Endothelial cell of umbilical vein (primary cell): Measurements from ENCODE around the gene SNAP25. TPM values are rescaled to one million over a fixed set of nuclear protein-coding genes. Genes with fewer than 3 reads are reported as not detected.

Source experiments
- BruUV-seq: library from RNA; stranded (reverse); fragments of 400-500 nt; replicated peaks from 2 replicates; lab custom pipeline; 2021; lab: Mats Ljungman, UMichigan
- CTCF ChIA-PET: fragments of 300-600, 350-600 bp; sonication (Branson Sonifier 250); formaldehyde crosslinking; loops from one replicate; lab custom pipeline; 2021; ENCODE audit warnings: antibody characterized with exemption, inconsistent platforms; lab: Charles Lee
- POLR2A ChIA-PET: fragments of 300-600, 350-600 bp; sonication (Branson Sonifier 250); formaldehyde crosslinking; loops from one replicate; lab custom pipeline; 2021; ENCODE audit warnings: antibody characterized with exemption, inconsistent platforms; lab: Charles Lee
- DNase-seq: peaks from one replicate; pipeline ENCODE4 v3.0.0-alpha.2; 2011; ENCODE audit warnings: low read depth, low spot score
- FAIRE-seq: peaks from 2 replicates; lab custom pipeline; 2011; peaks lifted over from hg19 to GRCh38; lab: Jason Lieb, UNC
- H2AFZ ChIP-seq: 2 replicates; pipeline ENCODE4 v1.6.0; 2012; ENCODE audit warnings: low read depth, low read length, control low read depth, inconsistent platforms
- H3K27ac ChIP-seq: 2 replicates; pipeline ENCODE4 v1.5.1; 2011; ENCODE audit warnings: low read depth, mild to moderate bottlenecking, control low read depth, low read length, moderate library complexity; ENCODE audit not compliant: insufficient read depth
- H3K27me3 ChIP-seq, 2 experiments: 2 replicates each; pipeline versions ENCODE4 v1.6.0 to v1.6.1; 2011; ENCODE audit warnings: low read length in 2 of 2, mixed read lengths in 1 of 2; ENCODE audit not compliant: control insufficient read depth in 2 of 2, insufficient read depth in 2 of 2
- H3K36me3 ChIP-seq, 2 experiments: 2 replicates in 1 of 2; 3 replicates in 1 of 2; pipeline ENCODE4 v1.5.1; 2011; ENCODE audit warnings: low read length in 2 of 2, mild to moderate bottlenecking in 1 of 2, moderate library complexity in 1 of 2; ENCODE audit not compliant: control insufficient read depth in 2 of 2, insufficient read depth in 2 of 2; ENCODE audit errors: extremely low read depth in 1 of 2
- H3K4me1 ChIP-seq: 3 replicates; pipeline ENCODE4 v1.5.1; 2011; ENCODE audit warnings: mild to moderate bottlenecking, low read length; ENCODE audit not compliant: control insufficient read depth, insufficient read depth; ENCODE audit errors: extremely low read depth
- H3K4me2 ChIP-seq: 2 replicates; pipeline ENCODE4 v1.6.1; 2011; ENCODE audit warnings: low read length, control low read depth, mixed read lengths; ENCODE audit not compliant: insufficient read depth
- H3K4me3 ChIP-seq, 3 experiments: fragments of 200-600 bp in 1 of 3; sonication (generic), shearing (Covaris generic) in 1 of 3; replicated peaks in 1 of 3; 2 replicates each; pipeline ENCODE4 v1.5.1; 2011 to 2016; ENCODE audit warnings: control low read depth in 3 of 3, low read length in 3 of 3, mild to moderate bottlenecking in 2 of 3, inconsistent platforms in 1 of 3, low read depth in 1 of 3, moderate library complexity in 1 of 3; ENCODE audit not compliant: insufficient read depth in 1 of 3
- H3K79me2 ChIP-seq: 2 replicates; pipeline ENCODE4 v1.6.0; 2012; ENCODE audit warnings: low read length, inconsistent platforms; ENCODE audit not compliant: control insufficient read depth, insufficient read depth
- H3K9ac ChIP-seq: replicated peaks from 2 replicates; pipeline ENCODE3; 2011; ENCODE audit warnings: low read length, control low read depth; ENCODE audit not compliant: insufficient read depth; ENCODE audit errors: extremely low read depth
- H3K9me1 ChIP-seq: replicated peaks from 3 replicates; pipeline ENCODE4 v1.6.0; 2011; ENCODE audit warnings: mild to moderate bottlenecking, low read length; ENCODE audit not compliant: control insufficient read depth, insufficient read depth; ENCODE audit errors: extremely low read depth
- H3K9me3 ChIP-seq: replicated peaks from 2 replicates; pipeline ENCODE4 v1.5.1; 2012; ENCODE audit warnings: low read length, inconsistent platforms; ENCODE audit not compliant: control insufficient read depth, insufficient read depth
- H4K20me1 ChIP-seq: replicated peaks from 2 replicates; pipeline ENCODE3; 2011; ENCODE audit warnings: mild to moderate bottlenecking, low read length; ENCODE audit not compliant: control insufficient read depth, insufficient read depth; ENCODE audit errors: extremely low read depth
- EZH2 ChIP-seq: IDR thresholded peaks from 2 replicates; pipeline ENCODE4 v1.6.1; 2012; ENCODE audit warnings: borderline replicate concordance, low read depth, mild to moderate bottlenecking, moderate library complexity, low read length, inconsistent platforms; ENCODE audit not compliant: severe bottlenecking
- FOS ChIP-seq: IDR thresholded peaks from 2 replicates; pipeline ENCODE4 v1.6.1; 2011; ENCODE audit warnings: mild to moderate bottlenecking, low read length, moderate library complexity, borderline replicate concordance; ENCODE audit not compliant: insufficient read depth
- GATA2 ChIP-seq: IDR thresholded peaks from 2 replicates; pipeline ENCODE4 v1.7.0; 2011; ENCODE audit warnings: low read depth, mild to moderate bottlenecking, moderate library complexity, mixed read lengths, low read length; ENCODE audit not compliant: insufficient read length, insufficient read depth
- JUN ChIP-seq: IDR thresholded peaks from 2 replicates; pipeline ENCODE4 v1.6.1; 2011; ENCODE audit warnings: borderline replicate concordance, low read depth; ENCODE audit not compliant: insufficient read length, insufficient read depth
- MAX ChIP-seq: IDR thresholded peaks from 2 replicates; pipeline ENCODE4 v1.6.1; 2011; ENCODE audit not compliant: insufficient read depth, insufficient read length
- MYC ChIP-seq: IDR thresholded peaks from one replicate; pipeline ENCODE4 v1.6.1; 2011; ENCODE audit warnings: mild to moderate bottlenecking, low read depth, low read length
- POLR2A ChIP-seq: IDR thresholded peaks from 2 replicates; pipeline ENCODE4 v1.6.1; 2012; ENCODE audit warnings: low read depth, mild to moderate bottlenecking, control low read depth, low read length
- POLR2AphosphoS5 ChIP-seq: IDR thresholded peaks from 2 replicates; pipeline ENCODE4 v1.6.1; 2012; ENCODE audit warnings: low read depth, mild to moderate bottlenecking, control low read depth, low read length, moderate library complexity; ENCODE audit not compliant: insufficient read depth
- dilution Hi-C: fragments of 300-500 bp; cut with MboI; formaldehyde crosslinking; loops from one replicate; pipeline ENCODE4 v1.15.0; 2019; ENCODE audit warnings: low sequenced_read_pairs; ENCODE audit not compliant: extremely low pct_ligation_motif_present
- intact Hi-C: fragments of 100-400 bp; cut with micrococcal nuclease; formaldehyde crosslinking; loops from one replicate; pipeline ENCODE4 v1.10.0; 2022
- polyA plus RNA-seq, 4 experiments: library from polyadenylated mRNA; depleted of rRNA in 3 of 4; stranded (reverse) in 3 of 4; unstranded in 1 of 4; fragments of >200 nt; gene quantifications; 2 replicates each; pipeline versions ENCODE4 v1.2.1 to v1.2.3, GENCODE V29; 2011 to 2012; ENCODE audit warnings: missing spikeins in 1 of 4
- total RNA-seq: library from RNA; stranded (reverse); gene quantifications from 2 replicates; pipeline ENCODE4 v1.2.3, GENCODE V29; 2021
- TF ChIP-seq, protein P1 (sequence below), 2 donors: IDR thresholded peaks; 1 replicate in 1 of 2; 2 replicates in 1 of 2; pipeline ENCODE4 v1.5.1; 2011; ENCODE audit warnings: low read length in 2 of 2, mild to moderate bottlenecking in 2 of 2, moderate library complexity in 2 of 2, control low read depth in 1 of 2, inconsistent platforms in 1 of 2, low read depth in 1 of 2; ENCODE audit not compliant: insufficient read depth in 1 of 2; ENCODE audit errors: extremely low read depth in 1 of 2

SNAP25 gene
- total and polyA plus RNA-seq, 2 donors (not counting 3 experiments of a cell fraction or from before 2014, with no cell fraction given): 3.9 to 4.4 TPM

DNA sequence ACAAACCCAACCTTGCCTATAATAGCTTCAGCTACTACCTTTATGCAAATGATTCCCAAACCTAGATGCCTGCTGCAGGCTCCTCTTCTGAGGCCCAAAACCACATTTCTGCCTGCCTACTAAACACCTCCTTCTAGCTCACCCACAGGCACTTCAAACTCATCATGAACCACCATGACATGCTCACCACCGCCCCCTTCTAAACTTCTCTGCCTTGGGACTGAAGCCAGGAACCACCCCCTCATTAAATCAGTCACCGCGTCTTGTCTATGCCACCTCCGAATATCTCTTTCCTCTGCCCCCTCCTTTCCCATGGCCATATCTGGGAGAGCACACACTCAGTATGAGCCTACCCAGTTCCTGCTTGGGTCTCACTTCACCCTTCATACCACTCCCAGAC, 101.2 kb downstream of the SNAP25 start:
- Histone ChIP-seq H3K9me1 (no peaks in the 10 kb centered on the region), H4K20me1 (no peaks in the 10 kb centered on the region), H3K79me2 (no peaks in the 10 kb centered on the region), H3K4me3 (no peak overlapping the region), H3K4me2 (no peak overlapping the region), H3K36me3 (no peaks in the 10 kb centered on the region), H3K9me3 (no peaks in the 10 kb centered on the region), H2AFZ (no peak overlapping the region), H3K27ac (no peak overlapping the region), H3K4me1 (no peaks in the 10 kb centered on the region), H3K9ac (no peak overlapping the region), H3K27me3 (no peaks in the 10 kb centered on the region)
- no peak for FAIRE-seq
- no TSS peak for BruUV-seq
- ChIA-PET POLR2A (no interaction called here), CTCF (no interaction called here)
- DNase-seq: no peak
- no peak for TF ChIP-seq EZH2
- TF ChIP-seq JUN: no peak
- TF ChIP-seq FOS: no peak
- no peak for TF ChIP-seq POLR2A
- TF ChIP-seq, protein P1, sequence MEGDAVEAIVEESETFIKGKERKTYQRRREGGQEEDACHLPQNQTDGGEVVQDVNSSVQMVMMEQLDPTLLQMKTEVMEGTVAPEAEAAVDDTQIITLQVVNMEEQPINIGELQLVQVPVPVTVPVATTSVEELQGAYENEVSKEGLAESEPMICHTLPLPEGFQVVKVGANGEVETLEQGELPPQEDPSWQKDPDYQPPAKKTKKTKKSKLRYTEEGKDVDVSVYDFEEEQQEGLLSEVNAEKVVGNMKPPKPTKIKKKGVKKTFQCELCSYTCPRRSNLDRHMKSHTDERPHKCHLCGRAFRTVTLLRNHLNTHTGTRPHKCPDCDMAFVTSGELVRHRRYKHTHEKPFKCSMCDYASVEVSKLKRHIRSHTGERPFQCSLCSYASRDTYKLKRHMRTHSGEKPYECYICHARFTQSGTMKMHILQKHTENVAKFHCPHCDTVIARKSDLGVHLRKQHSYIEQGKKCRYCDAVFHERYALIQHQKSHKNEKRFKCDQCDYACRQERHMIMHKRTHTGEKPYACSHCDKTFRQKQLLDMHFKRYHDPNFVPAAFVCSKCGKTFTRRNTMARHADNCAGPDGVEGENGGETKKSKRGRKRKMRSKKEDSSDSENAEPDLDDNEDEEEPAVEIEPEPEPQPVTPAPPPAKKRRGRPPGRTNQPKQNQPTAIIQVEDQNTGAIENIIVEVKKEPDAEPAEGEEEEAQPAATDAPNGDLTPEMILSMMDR (IDR thresholded peaks at IDR 0.05; ENCODE audit: extremely low read depth in 1 of 2, insufficient read depth in 1 of 2, low read depth in 1 of 2, low read length in 2 of 2): no peak
- intact Hi-C loops (loop anchor here (5.0 kb wide), 1 partner anchor 1222 kb away; no protein-coding TSS in a partner anchor), dilution Hi-C loops (no loop called here)

DNA sequence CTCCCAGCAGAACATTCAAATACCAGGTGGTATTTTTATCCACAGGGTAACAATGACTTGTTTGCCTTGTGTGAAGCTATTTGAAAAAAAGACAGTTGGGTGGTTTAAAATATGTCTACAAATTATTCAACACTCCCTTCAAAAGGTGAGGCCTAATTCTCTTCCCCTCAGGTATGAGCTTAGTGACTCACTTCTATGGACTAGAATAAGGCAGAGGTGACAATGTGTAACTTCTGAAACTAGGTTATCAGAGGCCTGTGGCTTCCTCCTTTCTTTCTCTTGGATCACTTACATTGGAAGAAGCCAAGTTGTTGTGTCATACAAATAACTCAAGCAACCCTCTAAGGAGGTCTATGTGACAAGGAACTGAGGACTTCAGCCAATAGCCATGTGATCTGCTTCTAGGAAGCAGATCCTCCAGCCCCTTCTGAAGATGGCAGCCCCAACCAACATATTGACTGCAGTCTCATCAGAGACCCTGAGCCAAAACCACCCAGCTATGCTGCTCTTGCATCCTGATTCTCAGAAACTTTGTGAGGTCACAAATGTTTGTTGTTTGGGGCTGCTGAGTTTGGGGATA, 102.6 kb downstream of the SNAP25 start:
- ChIA-PET POLR2A (no interaction called here), CTCF (interaction anchor here (0.9 to 1.0 kb wide), 2 partner anchors 15 to 32 kb away, joined by 3 to 4 read pairs; no protein-coding TSS in a partner anchor)
- H4K20me1 ChIP-seq: no peaks in the 10 kb centered on the region
- intact Hi-C loops: no loop called here
- no peak overlapping the region for H3K4me2 ChIP-seq
- TF ChIP-seq MAX (no peak), EZH2 (no peak), JUN (no peak), POLR2A (no peak), GATA2 (no peak), POLR2AphosphoS5 (no peak), MYC (no peak), FOS (no peak)
- TF ChIP-seq, protein P1 (IDR thresholded peaks at IDR 0.05; ENCODE audit: extremely low read depth in 1 of 2, insufficient read depth in 1 of 2, low read depth in 1 of 2, low read length in 2 of 2): no peak
- no peaks in the 10 kb centered on the region for H3K9me3 ChIP-seq
- H3K27me3 ChIP-seq: no peaks in the 10 kb centered on the region
- BruUV-seq: no TSS peak
- H2AFZ ChIP-seq: no peak overlapping the region
- no peak for DNase-seq
- no peaks in the 10 kb centered on the region for H3K4me1 ChIP-seq
- H3K36me3 ChIP-seq: no peaks in the 10 kb centered on the region
- FAIRE-seq: no peak
- dilution Hi-C loops: no loop called here
- H3K9me1 ChIP-seq: no peaks in the 10 kb centered on the region
- H3K9ac ChIP-seq: no peak overlapping the region
- no peaks in the 10 kb centered on the region for H3K79me2 ChIP-seq
- no peak overlapping the region for H3K27ac ChIP-seq
- H3K4me3 ChIP-seq: no peak overlapping the region
